Aorta (tissue), 5 donors: ENCODE data around the gene ITGB8. TPM values are rescaled to one million over a fixed set of nuclear protein-coding genes. Genes with fewer than 3 reads are reported as not detected.

ENCODE experiments used
- ATAC-seq: fragments of 200-7000 bp; cut with Tn5 transposase; one replicate; pipeline ENCODE4 v1.9.1; 2022; ENCODE audit warnings: moderate library complexity; ENCODE audit not compliant: low FRiP score
- DNase-seq, 2 donors: peaks; one replicate each; pipeline ENCODE4 v3.0.0-alpha.2; 2020
- H3K27ac ChIP-seq, 2 donors: one replicate each; pipeline ENCODE4 v1.5.1; 2013; ENCODE audit warnings: low read length in 2 of 2, mild to moderate bottlenecking in 2 of 2, moderate library complexity in 2 of 2, control low read depth in 1 of 2, inconsistent platforms in 1 of 2, low read depth in 1 of 2
- H3K27me3 ChIP-seq, 2 donors: one replicate each; pipeline ENCODE4 v1.6.1; 2013; ENCODE audit warnings: control low read depth in 1 of 2, low read length in 1 of 2, mild to moderate bottlenecking in 1 of 2, moderate library complexity in 1 of 2; ENCODE audit not compliant: insufficient read depth in 2 of 2, control insufficient read depth in 1 of 2
- H3K36me3 ChIP-seq, 2 donors: one replicate each; pipeline ENCODE4 v1.6.1; 2013; ENCODE audit warnings: control low read depth in 1 of 2, low read length in 1 of 2, mild to moderate bottlenecking in 1 of 2; ENCODE audit not compliant: insufficient read depth in 2 of 2, control insufficient read depth in 1 of 2
- H3K4me1 ChIP-seq, 2 donors: one replicate each; pipeline ENCODE4 v1.6.1; 2013; ENCODE audit warnings: low read length in 2 of 2, control low read depth in 1 of 2, mild to moderate bottlenecking in 1 of 2, moderate library complexity in 1 of 2; ENCODE audit not compliant: insufficient read depth in 2 of 2, control insufficient read depth in 1 of 2
- H3K4me3 ChIP-seq, 2 donors: one replicate each; pipeline ENCODE4 v1.5.1; 2013; ENCODE audit warnings: low read length in 2 of 2, control low read depth in 1 of 2, mild to moderate bottlenecking in 1 of 2
- H3K9me3 ChIP-seq: one replicate; pipeline ENCODE4 v1.6.1; 2013; ENCODE audit warnings: mild to moderate bottlenecking, low read length; ENCODE audit not compliant: control insufficient read depth
- WGBS, 2 donors: extraction: QIAGEN DNeasy Blood & Tissue Kit; methylation state at CpG; one replicate each; pipeline ENCODE4 v1.1.7; 2013; 5-methylcytosine and 5-hydroxymethylcytosine counted together
- intact Hi-C, 2 donors: fragments of 100-400 bp; cut with DNase I; formaldehyde crosslinking; loops; one replicate each; pipeline versions ENCODE4 v1.14.2 to v1.15.0; 2022
- polyA plus RNA-seq, 2 donors: library from polyadenylated mRNA; stranded (reverse); fragments of 200-250 nt; gene quantifications; one replicate each; pipeline ENCODE4 v1.2.3, GENCODE V29; 2013
- total RNA-seq, 2 donors: library from RNA; stranded (reverse); fragmentation: NEBNext Ultra II Directional; extraction: Animal tissue kit (Norgen Biotek cat#: 25700); gene quantifications; one replicate each; pipeline ENCODE4 v1.2.1, GENCODE V29; 2021
- donor health status: healthy with polysubstance abuse.
- donor health status: Bipolar disorder and iron deficiency.
- donor health status: DM: no; HTN: no; CAD: no.
- donor health status: DM: no; HTN: no; CAD: no.
- donor health status: DM: yes; HTN: yes; CAD: no.

ITGB8 gene
- total and polyA plus RNA-seq, 4 donors, result 0.63 to 24.7 (median 6.6) TPM

GRCh38 chr7:20459419-20459818, 128.7 kb downstream of the ITGB8 start:
- WGBS, 2 donors, result 79 to 88% methylated on average over 4 of the region's 4 CpGs
- Histone ChIP-seq H3K9me3 (no peaks in the 10 kb centered on the region), H3K4me3 (no peak overlapping the region), H3K4me1 (no peaks in the 10 kb centered on the region), H3K36me3 (no peaks in the 10 kb centered on the region), H3K27ac (no peak overlapping the region), H3K27me3 (no peaks in the 10 kb centered on the region)
- DNase-seq, result no peak
- intact Hi-C loops, result no loop called here
- ATAC-seq, result no peak

- Histone ChIP-seq H3K4me1 (no peaks in the 10 kb centered on the region), H3K27ac (no peak overlapping the region), H3K9me3 (no peaks in the 10 kb centered on the region), H3K4me3 (no peak overlapping the region), H3K27me3 (no peaks in the 10 kb centered on the region), H3K36me3 (no peaks in the 10 kb centered on the region)
- no peak for ATAC-seq
- intact Hi-C loops, result no loop called here
- 89% methylated on average over 1 of the region's 1 CpG for WGBS, 2 donors
- no peak for DNase-seq
These were observed 134.2 kb downstream of the ITGB8 start for GRCh38 chr7:20464891-20465290.

Other genes starting within 250 kb of the ITGB8 start
- gene MACC1, start 113.5 kb upstream of the ITGB8 start, total RNA-seq, result 1 to 10 TPM in 1 of 2 donors, under 1 TPM in 1; 0.69 to 1.7 TPM
- 1 to 10 TPM in 1 of 2 donors, not detected in 1; 3.0 TPM for gene MACC1, start 113.5 kb upstream of the ITGB8 start, polyA plus RNA-seq